Naive thymus-derived CD8-positive, alpha-beta T cell (primary cell): ENCODE measurements around the gene SBNO2. TPM values are rescaled to one million over a fixed set of nuclear protein-coding genes. Genes with fewer than 3 reads are reported as not detected.

Source experiments
- ATAC-seq, 2 donors: fragments of 150-1000 bp; cut with Tn5 transposase in 1 of 2; sonication (Bioruptor Pico), chemical (Tn5 transposase) in 1 of 2; 1 replicate in 1 of 2; 2 replicates in 1 of 2; pipeline ENCODE4 v1.10.0; 2021; ENCODE audit warnings: mild to moderate bottlenecking in 2 of 2, moderate library complexity in 2 of 2
- POLR2A ChIA-PET: fragments of 350-600 bp; sonication (Branson Sonifier 250); formaldehyde crosslinking; loops from one replicate; lab custom pipeline; 2021; ENCODE audit warnings: antibody characterized with exemption; lab: Charles Lee
- DNase-seq, 10 donors: peaks; one replicate each; pipeline versions ENCODE4 v3.0.0 to v3.0.0-alpha.2; 2020 to 2022
- H3K27ac Mint-ChIP-seq, 10 donors: one replicate each; pipeline ENCODE4 v1.8.0; 2020 to 2022; ENCODE audit warnings: mild to moderate bottlenecking in 10 of 10, mixed read lengths in 10 of 10, moderate library complexity in 4 of 10, inconsistent platforms in 1 of 10
- H3K27me3 Mint-ChIP-seq, 5 donors: one replicate each; pipeline ENCODE4 v1.8.0; 2021 to 2022; ENCODE audit warnings: mixed read lengths in 5 of 5
- H3K36me3 Mint-ChIP-seq, 3 donors: one replicate each; pipeline ENCODE4 v1.8.0; 2020 to 2022; ENCODE audit warnings: mixed read lengths in 3 of 3, mild to moderate bottlenecking in 2 of 3, inconsistent platforms in 1 of 3
- H3K4me1 Mint-ChIP-seq, 4 donors: one replicate each; pipeline ENCODE4 v1.8.0; 2021 to 2022; ENCODE audit warnings: mixed read lengths in 4 of 4
- H3K4me3 Mint-ChIP-seq, 10 donors: one replicate each; pipeline ENCODE4 v1.8.0; 2020 to 2022; ENCODE audit warnings: mild to moderate bottlenecking in 10 of 10, mixed read lengths in 10 of 10, moderate library complexity in 6 of 10, inconsistent platforms in 1 of 10
- H3K9me3 Mint-ChIP-seq, 9 donors: one replicate each; pipeline ENCODE4 v1.8.0; 2020 to 2022; ENCODE audit warnings: mixed read lengths in 9 of 9, mild to moderate bottlenecking in 3 of 9, inconsistent platforms in 1 of 9, moderate library complexity in 1 of 9
- polyA plus RNA-seq, 3 donors: library from polyadenylated mRNA; unstranded; fragments of 300-500 nt; fragmentation: Illumina TruSeq; gene quantifications; one replicate each; pipeline ENCODE4 v1.2.3, GENCODE V29; 2021
- total RNA-seq, 8 experiments: library from RNA in 2 of 8; stranded (reverse) in 2 of 8; gene quantifications; one replicate each; pipeline ENCODE4 v1.2.3 and lab custom pipeline; 2021 to 2026

The SBNO2 gene
- total and polyA plus RNA-seq, 5 experiments from 2014 or later = 0.68 to 82.4 (median 2.3) TPM

DNA sequence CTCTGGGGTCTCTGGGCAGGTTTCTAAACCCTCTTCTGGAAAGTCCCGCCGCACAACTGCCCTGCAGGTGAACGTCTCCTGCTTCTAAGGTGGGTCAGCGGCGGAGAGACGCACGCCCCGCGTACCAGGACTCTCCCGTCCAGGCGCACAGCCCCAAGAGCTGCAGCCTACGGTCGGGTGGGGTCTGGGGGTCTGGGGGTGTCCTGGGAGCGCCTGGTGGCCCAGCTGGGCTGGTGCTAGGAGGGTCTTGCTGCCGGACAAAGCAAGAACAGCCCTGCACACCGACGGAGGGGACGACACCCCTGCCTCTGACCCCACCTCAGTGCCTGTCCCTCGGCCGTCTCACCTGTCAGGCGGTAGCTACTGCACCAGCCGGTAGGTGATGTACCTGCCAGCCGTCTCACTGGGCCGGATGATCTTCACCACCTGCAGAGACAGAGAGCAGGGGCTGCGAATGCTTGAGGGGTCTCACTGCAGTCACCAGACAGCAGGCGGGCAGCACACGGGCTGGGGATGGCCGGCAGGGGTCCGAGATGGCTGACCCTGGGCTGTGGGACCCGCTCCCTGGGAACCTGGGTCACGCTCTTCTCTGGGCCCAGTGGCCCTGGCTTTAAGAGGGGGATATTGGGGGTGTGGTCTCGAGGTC, 84.8 kb downstream of the SBNO2 start:
- H3K4me3 Mint-ChIP-seq = peak overlapping the region in 6 of 10 donors; percentile 19 to 74 (median 49)
- H3K27me3 Mint-ChIP-seq = no peaks in the 10 kb centered on the region
- DNase-seq = peak in 3 of 10 donors; percentile 26 to 35 (median 33)
- POLR2A ChIA-PET = interaction anchor here (0.7 to 31.7 kb wide), 21 partner anchors 11 to 186 kb away, joined by 3 to 2279 read pairs (median 6); partner anchors contain the start of genes ABCA7, ARHGAP45, CIRBP and CNN2
- peaks cover 0 to 50% (median 11%) of the 10 kb centered on the region in 3 donors for H3K36me3 Mint-ChIP-seq
- H3K4me1 Mint-ChIP-seq = peaks cover 22 to 75% (median 67%) of the 10 kb centered on the region in 4 donors
- peak in 1 of 2 donors; percentile 1 for ATAC-seq
- H3K27ac Mint-ChIP-seq = peak overlapping the region; percentile 13 to 98 (median 84)
- H3K9me3 Mint-ChIP-seq = peaks cover 0 to 2% (median 0%) of the 10 kb centered on the region in 9 donors

DNA sequence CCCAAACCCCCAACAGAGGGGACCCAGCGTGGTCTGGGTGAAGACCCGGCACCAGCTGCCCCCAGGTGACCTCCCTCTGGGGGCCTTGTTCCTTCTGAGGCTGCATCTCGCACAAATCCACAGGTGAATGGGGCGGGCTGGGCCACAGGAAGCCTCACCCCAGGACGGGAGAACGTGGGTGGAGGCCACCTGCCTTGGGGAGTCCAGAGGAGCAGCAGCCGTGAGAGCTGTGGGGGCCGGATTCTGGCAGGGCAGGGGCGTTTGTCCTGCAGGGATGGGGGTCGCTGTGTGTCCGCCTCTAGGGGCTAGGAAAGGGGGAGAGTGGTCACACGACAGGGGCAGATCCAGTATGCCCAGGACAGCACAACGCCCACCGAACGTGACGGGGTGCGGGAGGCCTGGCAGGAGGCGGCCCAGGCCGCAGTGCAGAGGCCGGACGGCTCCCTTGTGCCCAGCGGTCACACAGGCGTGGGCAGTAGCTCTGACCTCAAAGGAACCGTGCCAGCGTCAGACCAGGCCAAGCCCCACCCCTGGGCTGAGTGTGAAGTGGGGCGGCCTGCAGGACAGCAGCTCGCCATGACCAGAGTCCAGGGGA, 85.6 kb downstream of the SBNO2 start:
- peak overlapping the region in 9 of 10 donors; percentile 14 to 79 (median 68) for H3K4me3 Mint-ChIP-seq
- ATAC-seq (peak; percentile 7 to 8), DNase-seq (peak in 2 of 10 donors; percentile 17 to 58)
- H3K9me3 Mint-ChIP-seq = peaks cover 0 to 2% (median 0%) of the 10 kb centered on the region in 9 donors
- H3K36me3 Mint-ChIP-seq = peaks cover 0 to 57% (median 13%) of the 10 kb centered on the region in 3 donors
- no peaks in the 10 kb centered on the region for H3K27me3 Mint-ChIP-seq
- POLR2A ChIA-PET = interaction anchor here (0.6 to 31.7 kb wide), 16 partner anchors 12 to 195 kb away, joined by 3 to 2279 read pairs (median 12); partner anchors contain the start of genes ABCA7, ARHGAP45, CIRBP and CNN2
- H3K27ac Mint-ChIP-seq = peak overlapping the region; percentile 86 to 98 (median 95)
- H3K4me1 Mint-ChIP-seq = peaks cover 22 to 75% (median 66%) of the 10 kb centered on the region in 4 donors

DNA sequence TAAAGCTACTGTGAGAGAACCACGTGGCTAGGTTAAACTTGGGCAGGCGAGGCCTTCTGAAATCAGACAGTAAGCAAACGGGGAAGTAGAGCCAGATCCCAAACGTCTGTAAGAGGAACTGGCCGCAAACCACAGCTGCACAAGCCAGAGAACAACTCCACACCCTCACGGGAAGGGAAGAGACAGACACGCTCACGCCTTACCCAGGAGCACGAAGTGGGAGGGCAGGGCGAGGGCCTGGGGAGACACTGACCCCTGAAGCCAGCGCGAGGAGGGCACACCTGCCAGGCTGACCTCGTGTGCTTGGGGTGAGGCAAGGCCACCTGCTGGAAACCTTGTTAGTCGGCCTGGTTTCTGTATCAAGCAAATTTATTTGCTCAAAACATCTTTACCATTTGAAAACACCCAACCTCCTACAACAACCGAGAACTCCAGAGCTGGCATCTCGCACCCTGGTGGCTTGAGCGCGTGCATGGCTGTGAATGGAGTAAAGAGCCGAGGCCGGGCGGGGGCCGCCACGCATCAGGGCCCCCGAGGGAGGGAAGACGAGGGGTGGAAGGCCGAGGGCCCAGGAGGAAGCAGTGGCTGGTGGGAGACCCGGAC, 86.2 kb downstream of the SBNO2 start:
- ATAC-seq = peak; percentile 26 to 34
- peak in 8 of 10 donors; percentile 31 to 79 (median 62) for DNase-seq
- Mint-ChIP-seq H3K9me3 (peaks cover 0 to 2% (median 0%) of the 10 kb centered on the region in 9 donors), H3K27me3 (no peaks in the 10 kb centered on the region), H3K4me3 (peak overlapping the region; percentile 54 to 79 (median 74)), H3K4me1 (peaks cover 22 to 70% (median 62%) of the 10 kb centered on the region in 4 donors), H3K36me3 (peaks cover 0 to 54% (median 13%) of the 10 kb centered on the region in 3 donors), H3K27ac (peak overlapping the region; percentile 86 to 98 (median 95))
- POLR2A ChIA-PET = interaction anchor here (0.6 to 31.7 kb wide), 18 partner anchors 12 to 195 kb away, joined by 3 to 2279 read pairs (median 10); partner anchors contain the start of genes ABCA7, ARHGAP45, CIRBP and CNN2

DNA sequence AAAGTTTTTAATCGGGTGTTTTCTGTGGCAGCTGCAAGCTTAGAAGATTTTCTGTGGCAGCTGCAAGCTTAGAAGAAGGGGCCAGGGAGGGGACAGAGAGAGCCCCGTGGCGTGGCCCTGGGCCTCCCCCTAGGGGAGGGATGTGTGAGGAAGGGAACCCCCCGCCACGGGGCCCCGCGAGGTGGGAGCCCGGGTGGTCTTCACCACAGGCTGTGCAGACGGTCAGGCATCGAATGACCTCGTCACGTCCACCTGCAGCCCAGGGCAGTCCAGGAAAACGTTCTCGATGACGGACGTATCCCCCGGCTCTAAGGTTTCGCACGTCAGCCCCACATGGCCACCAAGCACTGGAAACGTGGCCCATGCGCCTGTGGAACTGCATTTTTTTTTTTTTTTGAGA, 87.5 kb downstream of the SBNO2 start:
- H3K27me3 Mint-ChIP-seq = no peaks in the 10 kb centered on the region
- peaks cover 0 to 2% (median 0%) of the 10 kb centered on the region in 9 donors for H3K9me3 Mint-ChIP-seq
- H3K27ac Mint-ChIP-seq = peak overlapping the region in 9 of 10 donors; percentile 33 to 98 (median 85)
- H3K4me3 Mint-ChIP-seq = peak overlapping the region in 4 of 10 donors; percentile 18 to 42 (median 29)
- H3K4me1 Mint-ChIP-seq = peaks cover 24 to 77% (median 65%) of the 10 kb centered on the region in 4 donors
- POLR2A ChIA-PET = interaction anchor here (1.2 to 31.7 kb wide), 8 partner anchors 14 to 106 kb away, joined by 3 to 2279 read pairs (median 397); partner anchors contain the start of genes ABCA7, ARHGAP45, CNN2 and GPX4
- no peak for ATAC-seq
- DNase-seq = peak in 3 of 10 donors; percentile 21 to 47 (median 46)
- peaks cover 0 to 59% (median 11%) of the 10 kb centered on the region in 3 donors for H3K36me3 Mint-ChIP-seq

DNA sequence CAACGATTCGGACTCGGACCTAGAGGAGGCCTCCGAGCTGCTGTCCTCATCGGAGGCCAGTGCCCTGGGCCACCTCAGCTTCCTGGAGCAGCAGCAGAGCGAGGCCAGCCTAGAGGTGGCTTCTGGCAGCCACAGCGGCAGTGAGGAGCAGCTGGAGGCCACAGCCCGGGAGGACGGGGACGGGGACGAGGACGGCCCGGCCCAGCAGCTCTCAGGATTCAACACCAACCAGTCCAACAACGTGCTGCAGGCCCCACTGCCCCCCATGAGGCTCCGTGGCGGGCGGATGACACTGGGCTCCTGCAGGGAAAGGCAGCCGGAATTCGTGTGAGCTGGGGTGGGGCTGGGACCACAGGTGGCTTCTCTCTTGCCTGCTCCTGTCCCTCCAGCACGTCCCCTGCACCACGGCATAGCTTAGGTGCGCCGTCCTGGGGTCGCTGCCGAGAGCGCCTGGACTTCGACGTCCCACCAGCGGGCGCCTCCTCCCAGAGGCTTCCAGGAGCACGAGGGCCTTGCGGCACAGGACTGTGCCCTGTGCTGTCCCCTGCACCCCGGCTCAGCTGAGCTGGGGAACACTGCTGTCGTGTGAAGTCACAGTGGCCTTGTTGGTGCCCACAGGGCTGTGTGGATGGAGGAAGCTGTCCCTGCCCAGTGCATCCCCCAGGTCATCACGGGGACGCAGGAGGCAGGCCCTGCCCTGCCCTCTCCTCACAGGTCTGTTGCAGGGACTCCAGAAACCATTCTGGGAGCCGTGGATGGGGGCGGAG, 88.2 kb downstream of the SBNO2 start:
- Mint-ChIP-seq H3K27ac (peak overlapping the region; percentile 67 to 98 (median 88)), H3K4me3 (peak overlapping the region in 6 of 10 donors; percentile 18 to 78 (median 40)), H3K27me3 (no peaks in the 10 kb centered on the region), H3K9me3 (peaks cover 0 to 2% (median 0%) of the 10 kb centered on the region in 9 donors), H3K36me3 (peaks cover 0 to 58% (median 11%) of the 10 kb centered on the region in 3 donors), H3K4me1 (peaks cover 23 to 81% (median 65%) of the 10 kb centered on the region in 4 donors)
- no peak for ATAC-seq
- peak in 2 of 10 donors; percentile 13 to 25 for DNase-seq
- POLR2A ChIA-PET = interaction anchor here (0.6 to 31.7 kb wide), 9 partner anchors 14 to 1078 kb away, joined by 3 to 2279 read pairs (median 173); partner anchors contain the start of genes ABCA7, ARHGAP45, CIRBP and CNN2

DNA sequence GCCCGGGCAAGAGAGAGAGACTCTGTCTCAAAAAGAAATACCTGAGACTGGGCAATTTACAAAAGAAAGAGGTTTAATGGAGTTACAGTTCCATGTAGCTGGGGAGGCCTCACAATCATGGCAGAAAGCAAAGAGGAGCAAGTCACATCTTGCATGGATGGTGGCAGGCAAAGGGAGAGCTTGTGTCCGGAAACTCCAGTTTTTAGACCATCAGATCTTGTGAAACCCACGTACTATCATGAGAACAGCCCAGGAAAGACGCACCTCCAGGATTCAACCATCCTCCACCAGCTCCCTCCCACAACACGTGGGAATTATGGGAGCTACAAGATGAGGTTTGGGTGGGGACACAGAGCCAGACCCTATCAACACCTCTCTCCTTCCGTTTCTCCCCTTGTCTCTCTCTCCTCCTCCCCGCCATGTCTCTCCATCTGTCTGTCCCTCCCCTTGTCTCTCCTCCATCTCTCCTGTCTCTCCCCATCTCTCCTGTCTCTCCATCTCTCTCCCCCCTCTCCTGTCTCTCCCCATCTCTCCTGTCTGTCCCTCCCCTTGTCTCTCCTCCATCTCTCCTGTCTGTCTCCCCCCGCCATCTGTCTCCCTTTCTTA, 88.9 kb downstream of the SBNO2 start:
- Mint-ChIP-seq H3K9me3 (peaks cover 0 to 2% (median 0%) of the 10 kb centered on the region in 9 donors), H3K4me3 (peak overlapping the region in 8 of 10 donors; percentile 11 to 78 (median 54)), H3K4me1 (peaks cover 21 to 84% (median 64%) of the 10 kb centered on the region in 4 donors), H3K36me3 (peaks cover 0 to 62% (median 11%) of the 10 kb centered on the region in 3 donors), H3K27me3 (no peaks in the 10 kb centered on the region), H3K27ac (peak overlapping the region; percentile 67 to 93 (median 88))
- ATAC-seq (no peak), DNase-seq (peak in 1 of 10 donors; percentile 26)
- POLR2A ChIA-PET = interaction anchor here (1.6 to 31.7 kb wide), 7 partner anchors 13 to 184 kb away, joined by 7 to 2279 read pairs (median 621); partner anchors contain the start of genes ABCA7, ARHGAP45, CIRBP and CNN2

DNA sequence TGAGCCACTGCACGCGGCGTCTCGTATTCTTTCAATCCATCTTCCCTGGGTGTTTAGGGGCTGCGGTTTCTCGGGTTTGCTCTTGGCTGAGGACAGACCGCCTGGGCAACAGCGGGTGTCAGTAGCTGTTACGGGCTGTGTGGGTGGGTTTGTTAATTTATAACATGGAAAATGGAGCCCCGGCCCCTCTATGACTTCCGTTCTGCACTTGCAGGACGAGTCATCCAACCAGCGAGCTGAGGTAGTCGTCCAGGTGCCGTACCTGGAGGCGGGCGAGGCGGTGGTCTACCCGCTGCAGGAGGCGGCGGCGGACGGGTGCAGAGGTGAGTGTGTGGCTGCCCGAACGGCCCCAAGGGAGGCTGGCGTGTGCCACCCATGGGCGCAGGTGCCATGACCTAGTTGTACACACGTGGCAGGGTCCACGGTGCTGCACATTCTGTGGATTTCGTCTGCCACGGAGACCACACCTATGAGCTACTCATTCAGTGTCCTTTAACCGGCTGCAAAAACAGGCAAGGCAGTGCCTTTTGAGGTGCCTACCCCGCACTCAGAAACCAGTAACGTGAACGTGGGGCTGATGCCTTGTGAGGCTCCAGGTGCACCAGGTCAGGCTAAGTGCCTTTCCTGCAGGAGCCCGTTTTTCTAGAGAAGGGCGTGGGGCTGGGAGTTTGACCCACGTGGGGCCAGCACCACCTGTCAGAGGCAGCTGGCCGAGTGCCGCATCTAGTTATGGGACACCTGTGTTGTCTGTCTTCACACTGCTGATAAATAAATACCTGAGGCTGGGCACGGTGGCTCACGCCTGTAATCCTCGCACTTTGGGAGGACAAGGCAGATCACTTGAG, 89.8 kb downstream of the SBNO2 start:
- peaks cover 21 to 82% (median 61%) of the 10 kb centered on the region in 4 donors for H3K4me1 Mint-ChIP-seq
- H3K36me3 Mint-ChIP-seq = peaks cover 0 to 71% (median 11%) of the 10 kb centered on the region in 3 donors
- POLR2A ChIA-PET = interaction anchor here (0.5 to 31.7 kb wide), 10 partner anchors 2 to 221 kb away, joined by 4 to 2279 read pairs (median 397); partner anchors contain the start of genes ABCA7, ARHGAP45, CIRBP and CNN2
- no peaks in the 10 kb centered on the region for H3K9me3 Mint-ChIP-seq
- peak overlapping the region in 8 of 10 donors; percentile 18 to 81 (median 38) for H3K4me3 Mint-ChIP-seq
- H3K27me3 Mint-ChIP-seq = no peaks in the 10 kb centered on the region
- peak overlapping the region in 9 of 10 donors; percentile 67 to 93 (median 89) for H3K27ac Mint-ChIP-seq
- ATAC-seq (no peak), DNase-seq (peak in 4 of 10 donors; percentile 17 to 66 (median 23))

DNA sequence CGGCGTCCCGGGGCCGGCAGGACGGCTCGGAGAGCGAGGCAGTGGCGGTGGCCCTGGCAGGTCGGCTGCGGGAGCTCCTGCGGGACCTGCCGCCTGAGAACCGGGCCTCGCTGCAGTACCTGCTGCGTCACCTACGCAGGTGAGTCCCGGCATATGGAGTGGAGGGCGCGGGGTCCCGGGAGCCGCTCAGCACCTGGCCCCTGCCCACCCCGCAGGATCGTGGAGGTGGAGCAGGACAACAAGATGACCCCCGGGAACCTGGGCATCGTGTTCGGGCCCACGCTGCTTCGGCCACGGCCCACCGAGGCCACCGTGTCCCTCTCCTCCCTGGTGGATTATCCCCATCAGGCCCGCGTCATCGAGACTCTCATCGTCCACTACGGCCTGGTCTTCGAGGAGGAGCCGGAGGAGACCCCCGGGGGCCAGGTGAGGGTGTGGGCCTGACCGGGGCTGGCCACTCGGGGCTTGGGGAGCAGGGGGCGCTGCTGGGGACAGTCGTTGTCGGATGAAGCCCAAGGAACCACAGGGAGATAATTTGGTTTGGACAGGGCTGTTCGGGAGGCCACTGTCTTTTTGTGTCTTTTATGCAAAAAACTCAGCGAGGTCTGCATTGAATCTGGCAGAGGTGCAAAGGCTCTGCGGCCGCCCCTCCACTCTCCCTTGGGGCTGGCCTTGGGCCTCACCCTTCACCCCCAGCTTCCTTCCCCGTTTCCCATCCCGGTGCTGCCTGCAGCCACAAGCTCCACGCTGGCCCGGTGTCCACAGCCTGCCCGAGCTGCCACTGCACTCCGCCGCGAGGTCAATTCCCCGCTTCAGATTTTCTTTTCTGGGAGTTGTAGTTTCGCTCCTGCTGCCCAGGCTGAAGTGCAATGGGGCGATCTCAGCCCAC, 90.9 kb downstream of the SBNO2 start:
- peak overlapping the region in 5 of 10 donors; percentile 14 to 81 (median 42) for H3K4me3 Mint-ChIP-seq
- H3K27me3 Mint-ChIP-seq = no peaks in the 10 kb centered on the region
- no peak for ATAC-seq
- DNase-seq = peak in 4 of 10 donors; percentile 9 to 64 (median 18)
- peaks cover 0 to 79% (median 13%) of the 10 kb centered on the region in 3 donors for H3K36me3 Mint-ChIP-seq
- peaks cover 16 to 72% (median 53%) of the 10 kb centered on the region in 4 donors for H3K4me1 Mint-ChIP-seq
- H3K9me3 Mint-ChIP-seq = no peaks in the 10 kb centered on the region
- peak overlapping the region in 9 of 10 donors; percentile 60 to 89 (median 75) for H3K27ac Mint-ChIP-seq
- POLR2A ChIA-PET = interaction anchor here (1.1 to 31.7 kb wide), 8 partner anchors 1 to 186 kb away, joined by 4 to 2279 read pairs (median 694); partner anchors contain the start of genes ABCA7, ARHGAP45, CIRBP and CNN2
